K562 (cell line): ENCODE results near the gene RFNG. TPM values are rescaled to one million over a fixed set of nuclear protein-coding genes. Genes with fewer than 3 reads are reported as not detected.

ENCODE experiments used
- ATAC-seq: fragments of 200-7000 bp; cut with Tn5 transposase; 3 replicates; pipeline ENCODE4 v1.9.1; 2020; ENCODE audit warnings: moderate library complexity
- BruUV-seq: library from RNA; stranded (reverse); fragments of 400-500 nt; replicated peaks from 2 replicates; lab custom pipeline; 2021; lab: Mats Ljungman, UMichigan
- CTCF ChIA-PET: fragments of 300-600 bp; formaldehyde crosslinking; extraction: SDS; loops from one replicate; lab custom pipeline; 2021; ENCODE audit warnings: low intra/inter-chr PET ratio; lab: Yijun Ruan, JAX
- POLR2A ChIA-PET: fragments of 300-600, 350-650 bp; sonication (Branson Sonifier 250); formaldehyde crosslinking; extraction: SDS; loops from one replicate; lab custom pipeline; 2021; ENCODE audit warnings: antibody characterized with exemption, inconsistent platforms; lab: Yijun Ruan, JAX
- DNase-seq, 4 experiments: peaks; one replicate each; pipeline versions ENCODE4 v3.0.0 to v3.0.0-alpha.2; 2011 to 2018; ENCODE audit warnings: low spot score in 3 of 4, mixed read lengths in 3 of 4; ENCODE audit errors: extremely low read depth in 1 of 4
- FAIRE-seq: peaks from 2 replicates; lab custom pipeline; 2011; peaks lifted over from hg19 to GRCh38; lab: Jason Lieb, UNC
- H2AFZ ChIP-seq: 2 replicates; pipeline ENCODE4 v1.6.0; 2011; ENCODE audit warnings: low read depth, low read length, control low read depth, inconsistent platforms
- H3K27ac ChIP-seq: fragments of 200-600 bp; 3 replicates; pipeline ENCODE4 v1.8.0; 2011; ENCODE audit warnings: low read depth, mild to moderate bottlenecking, control low read depth, inconsistent platforms, low read length, moderate library complexity, mixed read lengths; ENCODE audit errors: extremely low read depth
- H3K27me3 ChIP-seq, 2 experiments: fragments of 300-600 bp in 1 of 2; 2 replicates in 1 of 2; 3 replicates in 1 of 2; pipeline versions ENCODE4 v1.6.0 to v1.8.0; 2011; ENCODE audit warnings: inconsistent platforms in 2 of 2, low read length in 2 of 2, mild to moderate bottlenecking in 1 of 2, mixed read lengths in 1 of 2, moderate library complexity in 1 of 2; ENCODE audit not compliant: control insufficient read depth in 2 of 2, insufficient read depth in 2 of 2
- H3K36me3 ChIP-seq: fragments of 300-600 bp; 3 replicates; pipeline ENCODE4 v1.8.0; 2011; ENCODE audit warnings: mild to moderate bottlenecking, low read length, inconsistent platforms; ENCODE audit not compliant: control insufficient read depth, insufficient read depth
- H3K4me1 ChIP-seq, 2 experiments: fragments of 200-600 bp in 1 of 2; replicated peaks in 1 of 2; 2 replicates in 1 of 2; 3 replicates in 1 of 2; pipeline versions ENCODE4 v1.5.1 to v1.8.0; 2011; ENCODE audit warnings: inconsistent platforms in 2 of 2, low read length in 2 of 2, mild to moderate bottlenecking in 1 of 2, mixed read lengths in 1 of 2, moderate library complexity in 1 of 2; ENCODE audit not compliant: control insufficient read depth in 2 of 2, insufficient read depth in 2 of 2
- H3K4me2 ChIP-seq: 2 replicates; pipeline ENCODE4 v1.6.1; 2011; ENCODE audit warnings: low read length, control low read depth, inconsistent platforms, mixed read lengths; ENCODE audit not compliant: insufficient read depth
- H3K4me3 ChIP-seq: fragments of 200-600 bp; sonication (generic), shearing (Covaris generic); 2 replicates; pipeline ENCODE4 v1.5.1; 2016; ENCODE audit warnings: control low read depth, inconsistent platforms
- H3K79me2 ChIP-seq: fragments of 200-600 bp; 3 replicates; pipeline ENCODE4 v1.8.0; 2011; ENCODE audit warnings: low read length, inconsistent platforms; ENCODE audit not compliant: control insufficient read depth, insufficient read depth
- H3K9ac ChIP-seq, 2 experiments: 2 replicates each; pipeline versions ENCODE4 v1.6.0 to v1.6.1; 2011; ENCODE audit warnings: low read depth in 2 of 2, low read length in 2 of 2, control low read depth in 1 of 2, inconsistent platforms in 1 of 2, mild to moderate bottlenecking in 1 of 2, mixed read lengths in 1 of 2; ENCODE audit not compliant: insufficient read depth in 1 of 2
- H3K9me1 ChIP-seq: one replicate; pipeline ENCODE4 v1.6.0; 2011; ENCODE audit warnings: inconsistent platforms, mild to moderate bottlenecking, low read length, moderate library complexity; ENCODE audit not compliant: control insufficient read depth, insufficient read depth
- H3K9me3 ChIP-seq: replicated peaks from 2 replicates; pipeline ENCODE4 v1.5.1; 2011; ENCODE audit warnings: low read depth, low read length, inconsistent platforms; ENCODE audit not compliant: control insufficient read depth, insufficient read depth
- H4K20me1 ChIP-seq: replicated peaks from 2 replicates; pipeline ENCODE4 v1.6.1; 2011; ENCODE audit warnings: low read length, inconsistent platforms, mixed read lengths; ENCODE audit not compliant: control insufficient read depth, insufficient read depth
- MCM2 ChIP-seq: fragments of 450-650 bp; IDR thresholded peaks from 2 replicates; pipeline ENCODE4 v1.6.1; 2017; ENCODE audit warnings: low read depth, mild to moderate bottlenecking
- POLR2A ChIP-seq: fragments of 450-650 bp; conservative IDR thresholded peaks from 2 replicates; pipeline ENCODE4 v1.6.1; 2016
- POLR2AphosphoS5 ChIP-seq: IDR thresholded peaks from 2 replicates; pipeline ENCODE4 v1.6.1; 2011; ENCODE audit warnings: mild to moderate bottlenecking, low read depth, low read length, moderate library complexity; ENCODE audit not compliant: control insufficient read depth, insufficient read depth
- POLR2G ChIP-seq: fragments of 200-400 bp; formaldehyde crosslinking; IDR thresholded peaks from 2 replicates; pipeline ENCODE4 v1.6.1; 2017; ENCODE audit warnings: low read depth, mild to moderate bottlenecking, antibody characterized with exemption, low read length, moderate library complexity
- RBFOX2 ChIP-seq: fragments of 200-400 bp; formaldehyde crosslinking; IDR thresholded peaks from 2 replicates; pipeline ENCODE4 v1.6.1; 2017; ENCODE audit warnings: low read depth, mild to moderate bottlenecking, low read length, moderate library complexity
- REST ChIP-seq, 2 experiments: fragments of 450-650 bp; formaldehyde crosslinking in 1 of 2; IDR thresholded peaks; 2 replicates each; pipeline versions ENCODE4 v1.4.0 to v1.6.1; 2014 to 2020; ENCODE audit warnings: mild to moderate bottlenecking in 2 of 2, borderline replicate concordance in 1 of 2, low read depth in 1 of 2
- RHOXF2B ChIP-seq: fragments of 250-450 bp; sonication (Bioruptor Pico); conservative IDR thresholded peaks from 2 replicates; pipeline ENCODE4 v1.5.1; 2021
- TCF7 ChIP-seq: sonication (generic); IDR thresholded peaks from 2 replicates; pipeline ENCODE4 v1.6.1; 2016; ENCODE audit warnings: antibody characterized with exemption, borderline replicate concordance
- TGIF2 ChIP-seq: sonication (generic); formaldehyde crosslinking; IDR thresholded peaks from 2 replicates; pipeline ENCODE4 v1.8.1; 2022; ENCODE audit warnings: mild to moderate bottlenecking, missing genetic modification reagents, moderate library complexity
- ZBTB11 ChIP-seq, 3 experiments: fragments of 200-800 bp in 1 of 3; fragments of 250-450 bp in 1 of 3; fragments of 450-650 bp in 1 of 3; sonication (Bioruptor Pico) in 1 of 3; sonication (Bioruptor generic) in 1 of 3; formaldehyde crosslinking in 1 of 3; IDR thresholded peaks; 2 replicates each; pipeline versions ENCODE4 v1.6.1 to v1.8.0; 2016 to 2022; ENCODE audit warnings: mild to moderate bottlenecking in 2 of 3, missing genetic modification characterization in 2 of 3, missing compliant biosample characterization in 1 of 3, moderate library complexity in 1 of 3
- WGBS: fragments of 100-300 bp; shearing (Covaris generic); methylation state at CpG from one replicate; pipeline ENCODE4 v1.1.6; 2016; ENCODE audit warnings: low coverage, mixed read lengths; ENCODE audit not compliant: insufficient coverage; ENCODE audit errors: missing lambda C conversion rate; 5-methylcytosine and 5-hydroxymethylcytosine counted together
- in situ Hi-C: fragments of 300-500 bp; cut with MboI; formaldehyde crosslinking; loops from 4 replicates; pipeline ENCODE4 v1.15.0; 2018; ENCODE audit warnings: inconsistent platforms, mixed read lengths
- intact Hi-C: fragments of 100-400 bp; cut with micrococcal nuclease; formaldehyde crosslinking; loops from 2 replicates; pipeline ENCODE4 v1.14.2; 2022
- polyA plus RNA-seq, 8 experiments: library from polyadenylated mRNA; depleted of rRNA in 4 of 8; stranded (reverse) in 5 of 8; unstranded in 3 of 8; fragments of >200 nt; fragmentation: Nextera tagmentation in 2 of 8; fragmentation: Illumina TruSeq in 1 of 8; extraction: Ambion mirVana in 2 of 8; extraction: Trizol in 1 of 8; gene quantifications; 2 replicates each; pipeline versions ENCODE4 v1.2.1 to v1.2.3, GENCODE V29; 2011 to 2014; ENCODE audit warnings: inconsistent platforms in 1 of 8, missing spikeins in 1 of 8
- total RNA-seq, 7 experiments: library from RNA; depleted of rRNA in 6 of 7; stranded (reverse); fragments of >200 nt in 6 of 7; fragmentation: Illumina TruSeq in 2 of 7; extraction: Trizol in 2 of 7; gene quantifications; 2 replicates each; pipeline versions ENCODE4 v1.2.1 to v1.2.3, GENCODE V29; 2011 to 2021; ENCODE audit warnings: low replicate concordance in 1 of 7

The RFNG gene
- total and polyA plus RNA-seq, 9 of the 15 experiments (the other 6 are each of a cell fraction or from before 2014, with no cell fraction given): 0.32 to 32.8 (median 9.5) TPM

GRCh38 chr17:82058855-82059249 lies 7.2 kb upstream of the RFNG start:
- BruUV-seq: no TSS peak
- in situ Hi-C loops: no loop called here
- DNase-seq: no peak
- CTCF ChIA-PET: no interaction called here
- Histone ChIP-seq H3K27ac (no peak overlapping the region), H3K4me2 (no peak overlapping the region), H3K36me3 (peaks cover 98% of the 10 kb centered on the region; the same call in 2 of the 3 replicates), H3K4me3 (no peak overlapping the region), H3K27me3 (no peaks in the 10 kb centered on the region), H4K20me1 (peaks cover 7% of the 10 kb centered on the region), H3K4me1 (peaks cover 0 to 90% of the 10 kb centered on the region in 2 experiments; a peak in 2 of 5 replicates), H2AFZ (no peak overlapping the region), H3K9ac (no peak overlapping the region), H3K79me2 (peaks cover 7% of the 10 kb centered on the region), H3K9me3 (no peaks in the 10 kb centered on the region), H3K9me1 (no peaks in the 10 kb centered on the region)
- POLR2A ChIA-PET: interaction anchor here (0.6 to 1.8 kb wide), 5 partner anchors 16 to 142 kb away, joined by 3 to 5 read pairs (median 4); no protein-coding TSS in a partner anchor
- ATAC-seq: no peak
- intact Hi-C loops: no loop called here
- FAIRE-seq: no peak
- 86% methylated on average over 9 of the region's 10 CpGs for whole genome bisulfite sequencing
- TF ChIP-seq MCM2 (no peak), POLR2A (peak; percentile 44; the same call in 1 of the 2 replicates), TGIF2 (no peak), POLR2G (peak; percentile 61), TCF7 (no peak), ZBTB11 (CRISPR knock-in tag; IDR thresholded peaks at IDR 0.05) (no peak), POLR2AphosphoS5 (peak; percentile 33; the same call in 1 of the 2 replicates), RHOXF2B (CRISPR knock-in tag) (no peak), REST (IDR thresholded peaks at IDR 0.05; ENCODE audit: borderline replicate concordance) (no peak), REST (CRISPR knock-in tag; IDR thresholded peaks at IDR 0.05; ENCODE audit: low read depth) (no peak), RBFOX2 (peak; percentile 62; the same call in 1 of the 2 replicates)
